HCT116 (cell line): ENCODE results near the gene SPOCK3. TPM values are rescaled to one million over a fixed set of nuclear protein-coding genes. Genes with fewer than 3 reads are reported as not detected.

Experiments used
- ATAC-seq: fragments of 200-7000 bp; cut with Tn5 transposase; 2 replicates; pipeline ENCODE4 v1.9.1; 2020; ENCODE audit warnings: mild to moderate bottlenecking, moderate library complexity
- BruUV-seq: library from RNA; stranded (reverse); fragments of 400-500 nt; replicated peaks from 2 replicates; lab custom pipeline; 2021; lab: Mats Ljungman, UMichigan
- CTCF ChIA-PET: fragments of 300-600 bp; sonication (Branson Sonifier 250); formaldehyde crosslinking; loops from one replicate; lab custom pipeline; 2021; ENCODE audit warnings: antibody characterized with exemption; lab: Charles Lee
- POLR2A ChIA-PET: fragments of 300-600, 350-600 bp; sonication (Branson Sonifier 250); formaldehyde crosslinking; loops from one replicate; lab custom pipeline; 2021; ENCODE audit warnings: antibody characterized with exemption; lab: Charles Lee
- RAD21 ChIA-PET, 2 experiments: fragments of 300-600 bp; sonication (Branson Sonifier 250); formaldehyde crosslinking; loops; one replicate each; lab custom pipeline; 2023; ENCODE audit warnings: low total read pairs in 2 of 2; ENCODE audit not compliant: uncharacterized antibody in 2 of 2, unreplicated experiment in 2 of 2, low non-redundant PET in 1 of 2; lab: Charles Lee
- DNase-seq: peaks from one replicate; pipeline ENCODE4 v3.0.0-alpha.2; 2010; ENCODE audit warnings: low read depth, low spot score
- H2AFZ ChIP-seq: fragments of 200-600 bp; shearing (Covaris generic), sonication (generic); 2 replicates; pipeline ENCODE4 v1.6.1; 2017; ENCODE audit warnings: low read depth, mixed run types, mixed read lengths, antibody characterized with exemption, low read length; ENCODE audit not compliant: poor library complexity, severe bottlenecking
- H3K27ac ChIP-seq: 2 replicates; pipeline ENCODE4 v1.5.1; 2012; ENCODE audit warnings: low read depth, low read length
- H3K27me3 ChIP-seq: fragments of 200-600 bp; sonication (generic); 2 replicates; pipeline ENCODE4 v1.6.1; 2016; ENCODE audit warnings: mixed run types, low read length, mixed read lengths; ENCODE audit not compliant: insufficient read depth
- H3K36me3 ChIP-seq, 2 experiments: fragments of 200-500 bp in 1 of 2; fragments of 200-600 bp in 1 of 2; sonication (Bioruptor generic) in 1 of 2; sonication (generic) in 1 of 2; 2 replicates each; pipeline versions ENCODE4 v1.5.1 to v1.6.1; 2014 to 2016; ENCODE audit warnings: low read length in 2 of 2, inconsistent platforms in 1 of 2, mixed read lengths in 1 of 2, mixed run types in 1 of 2; ENCODE audit not compliant: insufficient read depth in 2 of 2, control insufficient read depth in 1 of 2
- H3K4me1 ChIP-seq, 2 experiments: fragments of 200-600 bp in 1 of 2; sonication (generic) in 1 of 2; 2 replicates each; pipeline versions ENCODE4 v1.5.1 to v1.6.1; 2012 to 2017; ENCODE audit warnings: low read length in 2 of 2, inconsistent platforms in 1 of 2, mild to moderate bottlenecking in 1 of 2, mixed read lengths in 1 of 2, mixed run types in 1 of 2, moderate library complexity in 1 of 2; ENCODE audit not compliant: insufficient read depth in 2 of 2, control insufficient read depth in 1 of 2
- H3K4me2 ChIP-seq: fragments of 200-600 bp; sonication (generic); 2 replicates; pipeline ENCODE4 v1.6.1; 2017; ENCODE audit warnings: mixed run types, low read length, mixed read lengths
- H3K4me3 ChIP-seq, 2 experiments: fragments of 200-600 bp in 1 of 2; sonication (generic) in 1 of 2; replicated peaks in 1 of 2; 2 replicates each; pipeline ENCODE4 v1.5.1; 2011 to 2016; ENCODE audit warnings: low read length in 2 of 2, control low read depth in 1 of 2, low read depth in 1 of 2, mild to moderate bottlenecking in 1 of 2, mixed read lengths in 1 of 2, mixed run types in 1 of 2
- H3K79me2 ChIP-seq: fragments of 200-600 bp; sonication (generic); 2 replicates; pipeline ENCODE4 v1.6.1; 2017; ENCODE audit warnings: mild to moderate bottlenecking, mixed run types, low read length, moderate library complexity, mixed read lengths; ENCODE audit not compliant: insufficient read depth
- H3K9ac ChIP-seq: fragments of 200-600 bp; sonication (generic); 2 replicates; pipeline ENCODE4 v1.6.1; 2016; ENCODE audit warnings: low read length, mixed read lengths
- H3K9me2 ChIP-seq: fragments of 200-600 bp; sonication (generic), shearing (Covaris generic); 2 replicates; pipeline ENCODE4 v1.6.1; 2017; ENCODE audit warnings: mixed run types, mild to moderate bottlenecking, moderate library complexity; ENCODE audit not compliant: insufficient read depth
- H3K9me3 ChIP-seq, 2 experiments: fragments of 200-500 bp in 1 of 2; fragments of 200-600 bp in 1 of 2; sonication (Bioruptor generic) in 1 of 2; sonication (generic) in 1 of 2; 2 replicates each; pipeline ENCODE4 v1.6.1; 2014 to 2017; ENCODE audit warnings: low read length in 2 of 2, mixed read lengths in 2 of 2, inconsistent platforms in 1 of 2, low read depth in 1 of 2, mild to moderate bottlenecking in 1 of 2, mixed run types in 1 of 2, moderate library complexity in 1 of 2; ENCODE audit not compliant: control insufficient read depth in 1 of 2, insufficient read depth in 1 of 2
- H4K20me1 ChIP-seq: fragments of 200-600 bp; sonication (generic), shearing (Covaris generic); 2 replicates; pipeline ENCODE4 v1.6.1; 2017; ENCODE audit warnings: mixed run types, mild to moderate bottlenecking, moderate library complexity; ENCODE audit not compliant: insufficient read depth
- CEBPB ChIP-seq: IDR thresholded peaks from 2 replicates; pipeline ENCODE4 v1.6.1; 2012; ENCODE audit warnings: low read depth
- FOSL1 ChIP-seq: IDR thresholded peaks from 2 replicates; pipeline ENCODE4 v1.6.1; 2012; ENCODE audit warnings: low read depth
- POLR2A ChIP-seq: IDR thresholded peaks from 2 replicates; pipeline ENCODE4 v1.7.0; 2011; ENCODE audit warnings: borderline replicate concordance; ENCODE audit not compliant: insufficient read depth, insufficient read length; ENCODE audit errors: extremely low read depth
- POLR2AphosphoS5 ChIP-seq: IDR thresholded peaks from 2 replicates; pipeline ENCODE4 v1.6.1; 2011; ENCODE audit warnings: mild to moderate bottlenecking, low read depth, low read length, moderate library complexity
- REST ChIP-seq: IDR thresholded peaks from 2 replicates; pipeline ENCODE4 v1.6.1; 2012; ENCODE audit warnings: low read depth
- SIN3A ChIP-seq: IDR thresholded peaks from 2 replicates; pipeline ENCODE4 v1.6.1; 2012; ENCODE audit warnings: low read depth
- SP1 ChIP-seq: IDR thresholded peaks from 2 replicates; pipeline ENCODE4 v1.6.1; 2012; ENCODE audit warnings: low read depth
- ZBTB33 ChIP-seq: IDR thresholded peaks from 2 replicates; pipeline ENCODE4 v1.6.1; 2011; ENCODE audit warnings: mild to moderate bottlenecking, low read length, moderate library complexity; ENCODE audit not compliant: insufficient replicate concordance; ENCODE audit errors: extremely low read depth
- intact Hi-C: fragments of 100-400 bp; cut with micrococcal nuclease; formaldehyde crosslinking; loops from 2 replicates; pipeline ENCODE4 v1.10.0; 2022
- total RNA-seq: library from RNA; stranded (reverse); gene quantifications from one replicate; pipeline ENCODE4 v1.2.1, GENCODE V29; 2021; ENCODE audit not compliant: unreplicated experiment

Gene SPOCK3
- total RNA-seq, 1 experiment from 2014 or later = 1.7 TPM

- H3K4me2 ChIP-seq = no peak overlapping the region
- H3K9ac ChIP-seq = no peak overlapping the region
- no peaks in the 10 kb centered on the region for H3K9me3 ChIP-seq
- H3K9me2 ChIP-seq = no peaks in the 10 kb centered on the region
- no peaks in the 10 kb centered on the region for H3K36me3 ChIP-seq
- H3K27me3 ChIP-seq = no peaks in the 10 kb centered on the region
- H2AFZ ChIP-seq = no peak overlapping the region
- no peaks in the 10 kb centered on the region for H4K20me1 ChIP-seq
- no peak overlapping the region for H3K27ac ChIP-seq
- RAD21 ChIA-PET = no interaction called here
- BruUV-seq = no TSS peak
- no peak overlapping the region for H3K4me3 ChIP-seq
- CTCF ChIA-PET = no interaction called here
- POLR2A ChIA-PET = no interaction called here
- intact Hi-C loops = no loop called here
- no peak for DNase-seq
- H3K79me2 ChIP-seq = no peaks in the 10 kb centered on the region
- TF ChIP-seq CEBPB = no peak
- no peak for TF ChIP-seq SP1
- TF ChIP-seq REST = no peak
- no peak for TF ChIP-seq SIN3A
- TF ChIP-seq ZBTB33 = no peak
- no peak for TF ChIP-seq POLR2AphosphoS5
- no peak for TF ChIP-seq FOSL1
- TF ChIP-seq POLR2A = no peak
- TF ChIP-seq, all 23 proteins: peak for 0
- no peaks in the 10 kb centered on the region for H3K4me1 ChIP-seq
- no peak for ATAC-seq
Observed at GRCh38 chr4:167177925-167178324, 56.4 kb downstream of the SPOCK3 start.
